Sigmoid colon (tissue), 3 donors: ENCODE data around the gene HMX1.

Experiments
- POLR2A ChIP-seq, 2 donors: fragments of 450-650 bp; IDR thresholded peaks; one replicate each; pipeline ENCODE4 v1.6.1; 2016; ENCODE audit warnings: antibody characterized with exemption in 2 of 2, mild to moderate bottlenecking in 2 of 2, moderate library complexity in 2 of 2
- TF ChIP-seq, protein P1 (sequence below), 4 experiments: fragments of 450-650 bp in 3 of 4; fragments of 200-600 bp in 1 of 4; IDR thresholded peaks; one replicate each; pipeline ENCODE4 v1.5.1; 2016 to 2019; ENCODE audit warnings: antibody characterized with exemption in 4 of 4, mild to moderate bottlenecking in 3 of 4, moderate library complexity in 2 of 4

DNA sequence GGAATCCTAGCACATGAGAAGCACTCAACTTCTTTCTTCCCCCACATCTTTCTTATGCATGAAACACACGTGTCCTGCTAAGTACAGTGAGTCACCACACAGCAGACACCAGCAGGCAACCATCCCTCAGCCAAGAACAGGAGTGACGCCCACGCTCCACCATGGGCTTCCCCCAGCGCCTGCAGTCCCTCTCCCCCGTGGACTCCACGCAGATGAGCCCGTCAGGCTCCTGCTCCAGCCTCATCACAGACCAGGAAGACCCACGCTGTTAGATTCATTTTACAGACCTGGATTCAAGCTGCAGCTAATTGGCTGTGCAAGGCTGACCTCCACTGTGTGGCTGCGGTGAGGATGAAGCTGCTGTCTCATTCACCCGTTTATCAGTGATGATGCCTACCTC lies 16.7 kb downstream of the HMX1 start:
- TF ChIP-seq, protein P1, sequence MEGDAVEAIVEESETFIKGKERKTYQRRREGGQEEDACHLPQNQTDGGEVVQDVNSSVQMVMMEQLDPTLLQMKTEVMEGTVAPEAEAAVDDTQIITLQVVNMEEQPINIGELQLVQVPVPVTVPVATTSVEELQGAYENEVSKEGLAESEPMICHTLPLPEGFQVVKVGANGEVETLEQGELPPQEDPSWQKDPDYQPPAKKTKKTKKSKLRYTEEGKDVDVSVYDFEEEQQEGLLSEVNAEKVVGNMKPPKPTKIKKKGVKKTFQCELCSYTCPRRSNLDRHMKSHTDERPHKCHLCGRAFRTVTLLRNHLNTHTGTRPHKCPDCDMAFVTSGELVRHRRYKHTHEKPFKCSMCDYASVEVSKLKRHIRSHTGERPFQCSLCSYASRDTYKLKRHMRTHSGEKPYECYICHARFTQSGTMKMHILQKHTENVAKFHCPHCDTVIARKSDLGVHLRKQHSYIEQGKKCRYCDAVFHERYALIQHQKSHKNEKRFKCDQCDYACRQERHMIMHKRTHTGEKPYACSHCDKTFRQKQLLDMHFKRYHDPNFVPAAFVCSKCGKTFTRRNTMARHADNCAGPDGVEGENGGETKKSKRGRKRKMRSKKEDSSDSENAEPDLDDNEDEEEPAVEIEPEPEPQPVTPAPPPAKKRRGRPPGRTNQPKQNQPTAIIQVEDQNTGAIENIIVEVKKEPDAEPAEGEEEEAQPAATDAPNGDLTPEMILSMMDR (IDR thresholded peaks at IDR 0.05) = no peak
- TF ChIP-seq POLR2A (IDR thresholded peaks at IDR 0.05) = no peak
